Measurements from ENCODE around the gene IFT81.
"Not testable (repeated sequence)": the region's sequence is repeated elsewhere in the genome, so short reads cannot be mapped to it uniquely, and the experiment has no call there.

The IFT81 gene

DNA sequence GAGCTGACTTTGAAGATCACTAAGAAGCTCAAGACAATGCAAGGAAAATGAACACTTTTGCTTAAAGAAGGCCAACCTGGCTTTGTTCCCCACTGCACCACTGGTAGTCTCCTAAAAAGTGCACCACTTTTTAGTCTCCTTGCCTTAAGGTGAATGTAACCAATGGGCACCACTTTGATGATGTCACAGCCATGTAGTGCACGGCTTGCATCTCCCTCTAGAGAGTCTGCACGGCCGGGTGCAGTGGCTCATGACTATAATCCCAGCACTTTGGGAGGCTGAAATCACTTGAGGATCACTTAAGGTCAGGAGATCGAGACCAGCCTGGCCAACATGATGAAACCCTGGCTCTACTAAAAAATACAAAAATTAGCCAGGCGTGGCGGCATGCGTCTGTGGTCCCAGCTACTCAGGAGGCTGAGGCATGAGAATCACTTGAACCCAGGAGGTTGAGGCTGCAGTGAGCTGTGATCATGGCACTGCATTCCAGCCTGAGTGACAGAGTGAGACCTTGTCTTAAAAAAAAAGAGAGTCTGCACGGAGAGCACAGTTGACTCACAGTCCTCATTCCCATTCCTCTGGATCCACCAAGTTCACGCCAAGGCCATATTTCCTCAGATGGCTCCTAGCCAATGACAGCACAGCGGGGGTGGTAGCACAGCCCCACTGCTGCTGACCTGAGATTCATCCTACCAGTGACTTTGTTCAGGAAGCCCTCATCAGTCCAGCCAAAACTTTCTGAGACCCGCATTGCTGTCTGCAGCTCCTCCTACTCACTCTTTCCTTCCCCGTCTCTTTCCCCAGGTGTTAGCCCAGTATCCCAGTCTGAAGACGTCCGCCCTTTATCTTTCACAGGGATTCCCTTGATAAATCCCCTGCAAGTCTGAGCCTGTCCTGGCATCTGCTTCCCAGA lies 16.5 kb upstream of the IFT81 start:
- no peak for DNase-seq

DNA sequence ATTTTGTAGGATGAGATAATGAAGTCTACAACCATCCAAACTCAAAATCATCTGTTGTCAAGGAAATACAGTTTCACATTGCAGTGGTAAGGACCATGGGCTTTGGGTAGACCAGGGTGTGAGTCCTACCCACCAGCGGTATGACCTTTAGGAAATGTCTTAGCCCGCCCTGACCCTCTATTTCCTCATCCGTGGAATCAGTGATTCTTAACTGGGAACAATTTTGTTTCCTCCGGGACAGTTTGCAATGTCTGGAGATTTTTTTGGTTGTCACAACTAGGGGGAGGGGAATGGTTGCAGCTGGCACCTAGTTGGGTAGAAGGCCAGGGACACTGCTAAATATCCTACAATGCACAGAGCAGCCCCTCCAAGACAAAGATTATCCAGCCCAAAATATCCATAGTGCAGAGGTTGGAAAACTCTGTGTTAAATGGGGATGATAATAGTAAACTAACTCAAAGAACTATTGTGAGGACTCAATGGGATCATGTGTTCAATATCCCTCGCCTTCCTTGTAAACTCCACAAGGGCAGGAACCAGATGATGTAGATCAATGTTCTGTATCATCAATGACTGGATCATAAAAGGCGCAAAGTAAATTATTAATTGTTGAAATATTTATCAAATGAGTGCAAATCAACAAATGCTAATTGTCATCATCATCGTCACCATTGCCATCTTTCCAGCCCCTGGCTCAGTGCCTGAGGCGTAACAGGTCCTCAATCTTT lies 15.7 kb upstream of the IFT81 start:
- DNase-seq = no peak

DNA sequence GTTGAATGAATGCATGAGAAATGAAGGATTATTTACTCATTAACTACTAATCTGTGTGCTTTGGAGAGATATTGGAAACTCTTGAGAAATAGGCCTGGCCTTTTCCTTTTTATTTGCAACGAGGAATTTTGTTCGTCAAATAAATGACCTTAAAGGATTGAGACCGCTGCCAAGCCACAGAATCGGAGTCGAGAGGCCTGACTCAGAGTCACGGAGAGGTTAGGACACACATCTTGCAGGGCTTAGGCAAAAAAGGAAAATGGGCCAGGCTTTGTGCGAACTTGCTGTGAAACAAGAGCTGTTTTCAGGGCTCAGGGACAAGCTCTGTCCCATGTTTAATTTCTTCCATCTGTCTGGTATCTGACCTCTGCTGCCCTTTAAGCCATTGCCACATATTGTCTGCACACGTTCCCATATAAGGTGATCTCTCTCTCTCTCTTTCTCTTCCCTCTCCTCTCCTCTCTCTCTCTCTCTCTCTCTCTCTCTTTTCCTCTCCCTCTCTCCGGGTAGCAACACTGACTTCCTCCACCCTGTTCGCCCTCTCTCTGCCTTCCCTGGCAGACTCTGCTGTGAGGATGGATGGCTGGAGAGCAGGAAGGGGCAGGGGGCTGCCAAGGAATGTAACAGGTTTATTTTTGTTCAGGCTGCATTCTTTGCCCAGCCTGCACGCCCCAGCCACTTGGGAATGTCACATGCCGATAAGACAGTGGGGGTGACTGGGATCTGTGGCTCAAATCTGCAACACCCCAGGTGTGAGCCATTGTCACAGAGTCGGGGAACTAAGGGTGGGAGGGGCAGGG lies 14.9 kb upstream of the IFT81 start:
- peak; percentile 49 for DNase-seq

DNA sequence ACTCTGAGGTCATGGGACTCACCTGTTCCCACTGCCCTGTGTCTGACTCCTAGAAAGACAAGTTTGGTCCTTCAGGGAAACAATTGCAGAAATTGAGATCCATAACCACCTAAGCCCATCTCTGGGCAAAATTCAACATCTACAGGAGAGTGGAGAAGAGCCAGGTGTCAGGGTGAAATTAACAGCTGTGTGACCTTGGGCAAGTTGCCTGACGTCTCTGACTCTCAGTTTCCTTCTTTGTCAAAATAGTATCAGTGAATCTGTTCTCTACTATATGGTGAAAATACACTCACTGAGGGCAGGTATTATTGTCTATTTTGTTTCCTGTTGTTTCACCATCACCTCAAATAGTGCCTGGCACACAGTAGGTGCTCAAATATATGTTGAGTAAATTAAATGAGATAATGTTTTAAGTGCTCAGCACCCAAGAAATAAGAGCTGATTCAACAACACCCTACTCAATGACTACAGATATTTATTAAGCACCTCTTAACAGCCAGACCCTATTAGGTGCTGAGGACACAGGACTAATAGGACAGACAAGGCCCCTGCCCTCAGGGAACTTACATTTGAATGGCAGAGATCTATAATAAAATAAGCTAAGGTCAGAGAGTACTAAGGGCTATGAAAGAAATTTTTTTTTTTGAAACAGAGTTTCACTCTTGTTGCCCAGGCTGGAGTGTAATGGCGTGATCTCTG lies 14.2 kb upstream of the IFT81 start:
- DNase-seq = no peak

DNA sequence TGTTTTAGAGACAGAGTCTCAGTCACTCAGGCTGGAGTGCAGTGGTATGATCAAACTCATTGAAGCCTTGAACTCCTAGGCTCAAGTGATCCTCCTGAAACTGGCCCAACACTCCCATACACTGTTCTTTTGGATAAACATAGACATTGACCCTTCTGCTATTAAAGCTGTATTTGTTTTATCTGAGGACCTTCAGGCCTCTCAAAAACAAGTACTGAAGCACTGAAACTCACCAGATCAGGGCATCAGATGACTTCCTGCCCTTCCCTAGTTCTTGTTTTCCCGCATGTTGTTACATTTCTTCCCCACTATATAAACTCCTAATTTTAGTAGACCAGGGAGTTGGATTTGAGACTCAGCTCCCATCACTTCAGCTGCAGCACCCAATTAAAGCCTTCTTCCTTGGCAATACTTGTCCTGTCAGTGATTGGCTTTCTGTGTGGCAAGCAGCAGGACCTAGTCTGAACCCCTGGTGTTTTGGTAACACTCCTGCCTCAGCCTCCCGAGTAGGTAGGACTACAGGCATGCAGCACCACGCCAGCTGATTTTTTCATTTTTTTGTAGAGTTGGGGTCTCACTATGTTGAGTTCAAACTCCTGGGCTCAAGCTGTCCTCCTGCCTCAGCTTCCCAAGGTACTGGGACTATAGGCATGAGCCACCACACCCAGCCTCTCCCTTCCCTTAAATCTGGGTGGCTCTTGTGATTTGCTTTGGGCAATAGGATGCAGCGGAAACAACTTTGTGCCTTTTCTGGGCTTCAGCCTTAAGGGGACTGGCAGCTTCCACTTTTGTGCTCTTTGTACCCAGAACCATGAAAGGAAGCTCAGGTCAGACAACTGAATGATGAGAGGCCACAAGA lies 12.5 kb upstream of the IFT81 start:
- DNase-seq = no peak

DNA sequence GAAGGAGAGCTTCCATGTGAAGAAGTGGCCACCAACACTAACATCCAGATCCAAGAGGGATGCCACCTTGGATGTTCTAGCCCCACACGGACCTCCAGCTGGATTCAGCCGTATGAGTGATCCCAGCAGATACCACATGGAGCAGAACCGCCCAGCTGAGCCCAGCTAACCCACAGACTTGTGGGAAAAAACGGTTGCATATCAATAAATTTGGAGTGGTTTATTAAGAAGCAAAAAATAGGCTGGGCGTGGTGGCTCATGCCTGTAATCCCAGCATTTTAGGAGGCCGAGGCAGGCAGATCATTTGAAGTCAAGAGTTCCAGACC lies 11.9 kb upstream of the IFT81 start:
- no peak for DNase-seq

DNA sequence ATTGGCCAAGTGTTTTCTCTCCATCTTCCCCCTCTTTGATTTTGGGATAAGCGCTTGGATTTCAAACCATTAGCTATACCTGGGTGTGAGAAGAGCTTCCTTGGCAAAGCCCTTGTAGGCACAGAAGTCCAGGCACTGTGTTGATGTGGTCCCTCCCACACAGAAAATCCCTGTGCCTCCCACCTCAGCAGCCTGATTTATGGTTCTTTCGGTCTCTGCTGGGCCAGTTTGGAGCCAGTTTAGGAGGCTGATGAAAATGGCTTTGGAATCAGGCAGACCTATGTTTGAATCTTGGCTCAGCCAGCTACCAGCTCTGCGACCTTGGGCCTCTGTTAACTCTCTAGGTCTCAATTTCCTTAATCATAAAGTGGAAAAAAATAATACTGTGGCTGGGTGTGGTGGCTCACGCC lies 9.6 kb upstream of the IFT81 start:
- DNase-seq = no peak

DNA sequence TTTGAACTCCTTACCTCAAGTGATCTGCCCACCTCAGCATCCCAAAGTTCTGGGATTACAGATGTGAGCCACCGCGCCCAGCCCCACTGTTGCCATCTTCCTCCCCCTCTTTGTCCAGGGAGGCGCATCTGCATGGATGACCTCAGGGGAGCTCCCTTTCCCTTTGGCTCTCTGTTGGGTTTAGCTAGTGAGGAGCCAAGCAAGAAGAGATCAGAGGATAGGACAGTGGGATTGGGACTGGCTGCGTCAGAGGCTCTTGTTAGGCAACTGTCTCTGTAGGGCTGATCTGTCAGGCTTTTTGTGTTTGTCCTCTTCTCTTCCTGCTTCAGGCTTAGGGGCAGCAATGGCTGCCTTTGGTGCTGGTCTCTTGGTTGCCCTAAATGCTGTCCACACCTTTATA lies 8.5 kb upstream of the IFT81 start:
- no peak for DNase-seq

DNA sequence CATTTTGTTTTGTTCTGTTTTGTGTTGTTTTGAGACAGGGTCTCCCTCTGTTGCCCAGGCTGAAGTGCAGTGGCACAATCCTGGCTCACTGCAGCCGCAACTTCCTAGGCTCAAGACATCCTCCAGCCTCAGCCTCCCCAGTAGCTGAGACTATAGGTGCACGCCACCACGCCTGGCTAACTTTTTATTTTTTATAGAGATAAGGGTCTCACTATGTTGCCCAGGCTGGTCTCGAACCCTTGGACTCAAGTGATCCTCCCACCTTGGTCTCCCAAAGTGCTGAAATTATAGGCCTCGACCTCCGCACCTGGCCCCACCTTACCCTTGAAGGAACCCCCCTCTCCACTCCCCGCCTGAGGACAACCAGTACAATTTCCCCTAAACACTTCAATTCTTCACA lies 7.5 kb upstream of the IFT81 start:
- DNase-seq = no peak

DNA sequence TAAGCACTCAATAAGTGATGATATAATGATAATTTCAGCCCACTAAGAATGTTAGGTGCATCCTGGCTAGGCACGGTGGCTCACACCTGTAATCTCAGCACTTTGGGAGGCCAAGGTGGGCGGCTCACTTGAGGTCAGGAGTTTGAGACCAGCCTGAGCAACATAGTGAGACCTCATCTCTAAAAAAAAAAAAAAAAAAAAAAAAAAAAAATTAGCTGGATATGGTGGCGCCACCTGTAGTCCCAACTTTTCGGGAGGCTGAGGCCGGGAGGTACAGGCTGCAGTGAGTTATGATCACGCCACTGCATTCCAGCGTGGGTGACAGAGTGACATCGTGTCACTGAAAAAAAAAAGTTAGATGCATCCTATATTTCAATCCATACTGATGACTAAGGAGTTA lies 6.9 kb upstream of the IFT81 start:
- DNase-seq = not testable (repeated sequence)

DNA sequence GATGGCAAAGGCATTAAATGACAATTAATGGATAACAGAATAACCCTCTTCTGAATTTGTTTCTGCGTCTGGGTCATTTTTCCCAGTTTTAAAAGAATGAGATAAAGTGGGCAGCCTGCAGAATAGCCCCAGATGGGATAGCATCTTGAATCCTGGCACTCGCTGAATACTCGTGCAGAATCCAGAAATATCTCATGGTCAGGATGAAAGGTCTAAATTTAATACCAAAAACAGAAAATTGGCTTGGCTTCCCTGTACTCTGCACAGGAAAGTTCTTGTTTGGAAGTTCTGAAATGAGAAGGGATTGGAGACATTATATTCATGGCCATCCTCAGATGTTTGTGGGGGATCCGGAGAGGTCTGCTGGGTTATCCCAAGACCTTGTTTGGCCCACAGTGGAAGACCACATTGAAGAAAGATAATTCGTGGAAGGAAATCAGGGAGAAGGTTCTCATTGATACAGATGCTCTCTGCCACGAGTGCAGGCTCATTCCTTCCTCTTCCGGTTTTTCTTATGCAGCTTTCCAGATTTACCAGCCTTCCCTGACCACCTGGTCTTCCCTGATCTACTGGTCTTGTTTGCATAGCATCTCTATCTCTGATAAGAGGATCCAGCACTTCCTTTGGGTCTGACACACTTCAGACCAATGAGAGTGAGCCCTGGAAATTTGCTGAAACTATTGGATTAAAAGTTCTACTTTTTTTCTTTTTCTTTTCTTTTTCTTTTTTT lies 6.0 kb upstream of the IFT81 start:
- no peak for DNase-seq

DNA sequence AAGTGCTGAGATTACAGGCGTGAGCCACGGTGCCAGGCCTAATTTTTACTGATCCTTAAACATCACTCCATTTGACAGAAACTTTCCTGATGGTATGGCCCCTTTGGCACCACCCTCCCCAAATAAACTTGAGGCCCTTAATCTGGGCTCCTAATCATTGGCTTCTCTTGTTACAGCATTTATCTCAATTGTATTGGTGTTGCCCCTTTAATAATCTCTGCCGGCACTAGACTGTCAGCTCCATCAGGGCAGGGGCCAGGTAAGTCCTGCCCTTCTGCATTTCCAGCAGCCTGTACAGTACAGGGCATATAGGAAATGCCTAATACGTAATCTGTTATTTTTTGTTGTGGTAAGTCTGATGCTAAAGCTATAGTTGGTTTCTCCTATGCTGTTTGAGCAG lies 1.2 kb upstream of the IFT81 start:
- no peak for DNase-seq

DNA sequence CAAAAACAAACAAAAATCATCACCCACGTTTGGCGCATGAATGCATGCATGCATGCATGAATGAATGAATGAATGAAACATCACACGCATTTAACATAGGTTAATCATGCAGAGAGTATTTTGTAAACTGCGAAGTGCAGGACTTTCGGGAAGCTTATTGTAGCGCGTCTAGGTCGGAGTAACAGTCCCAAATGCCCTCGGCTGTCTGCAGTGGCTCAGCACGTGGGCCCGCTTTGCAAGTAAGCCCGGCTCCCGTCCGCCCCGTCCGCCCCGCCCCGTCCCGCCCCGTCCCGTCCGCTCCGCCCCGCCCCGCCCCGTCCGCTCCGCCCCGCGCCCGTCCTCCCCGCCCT lies 263 bp upstream of the IFT81 start:
- peak; percentile 36 for DNase-seq

DNA sequence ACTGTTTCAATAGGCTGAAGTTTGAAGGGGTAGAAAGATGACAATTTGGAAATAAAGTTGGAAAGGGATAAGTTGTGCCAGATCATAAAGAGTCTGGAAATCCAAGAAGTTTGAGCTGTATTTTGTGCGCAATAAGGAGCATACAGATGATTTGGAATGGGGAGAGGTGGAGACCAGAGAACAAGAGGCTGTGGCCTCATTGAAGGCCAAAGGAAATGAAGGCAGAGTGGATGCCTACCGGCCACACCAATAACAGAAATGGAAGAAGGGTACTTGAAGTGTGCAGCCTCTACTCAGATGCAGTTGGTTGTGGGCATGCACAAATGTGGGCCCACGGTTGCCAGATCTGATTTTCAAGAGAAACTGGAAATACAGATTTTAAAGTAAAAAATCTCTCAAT lies 2.4 kb downstream of the IFT81 start:
- no peak for DNase-seq

DNA sequence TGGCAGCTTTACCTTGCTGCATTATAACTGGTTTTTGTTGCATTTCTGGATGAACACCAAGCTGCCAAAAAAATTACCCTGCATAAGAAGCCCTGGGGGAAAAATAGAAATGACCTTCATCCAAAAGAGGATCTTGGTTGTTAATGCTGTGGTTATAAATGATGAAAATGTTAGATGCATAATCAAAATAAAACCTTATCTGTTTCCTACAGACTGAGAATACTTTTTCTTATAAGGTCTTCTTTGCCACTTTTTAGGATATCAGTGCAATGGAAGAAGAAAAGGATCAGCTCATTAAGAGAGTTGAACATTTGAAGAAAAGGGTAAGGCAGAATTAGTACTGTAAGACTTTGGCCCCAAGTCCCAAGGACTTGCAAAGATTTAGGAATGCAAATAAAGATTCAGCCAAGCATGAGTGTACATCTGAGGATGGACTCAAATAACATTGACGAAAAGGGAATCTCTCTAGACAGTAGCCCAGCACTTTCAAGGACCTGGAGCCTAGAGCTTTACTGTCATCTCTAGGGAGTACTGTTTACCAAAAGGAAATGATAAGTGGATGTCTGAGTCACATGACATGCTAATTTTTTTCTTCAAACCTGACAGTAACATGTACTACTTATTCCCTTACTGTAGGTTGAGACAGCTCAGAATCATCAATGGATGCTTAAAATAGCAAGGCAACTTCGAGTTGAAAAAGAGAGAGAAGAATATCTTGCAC lies 10.7 kb downstream of the IFT81 start:
- DNase-seq = no peak

DNA sequence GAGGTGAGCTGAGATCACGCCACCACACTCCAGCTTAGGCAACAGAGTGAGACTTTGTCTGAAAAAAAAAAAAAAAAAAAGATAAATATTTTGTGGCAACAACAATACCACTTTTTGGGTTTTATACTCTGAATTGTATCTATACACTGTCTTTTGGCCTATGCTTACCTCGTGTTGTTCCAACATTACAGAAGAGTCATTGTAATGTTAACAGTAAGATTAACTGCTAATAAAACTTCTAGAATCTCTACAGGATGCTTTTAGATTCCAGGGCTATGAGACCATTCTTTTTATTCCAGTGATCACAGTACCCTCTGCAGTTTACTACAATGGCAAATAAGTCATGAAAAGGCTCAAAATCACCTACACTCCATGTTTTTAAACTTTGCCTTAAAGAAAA lies 11.6 kb downstream of the IFT81 start:
- no peak for DNase-seq

DNA sequence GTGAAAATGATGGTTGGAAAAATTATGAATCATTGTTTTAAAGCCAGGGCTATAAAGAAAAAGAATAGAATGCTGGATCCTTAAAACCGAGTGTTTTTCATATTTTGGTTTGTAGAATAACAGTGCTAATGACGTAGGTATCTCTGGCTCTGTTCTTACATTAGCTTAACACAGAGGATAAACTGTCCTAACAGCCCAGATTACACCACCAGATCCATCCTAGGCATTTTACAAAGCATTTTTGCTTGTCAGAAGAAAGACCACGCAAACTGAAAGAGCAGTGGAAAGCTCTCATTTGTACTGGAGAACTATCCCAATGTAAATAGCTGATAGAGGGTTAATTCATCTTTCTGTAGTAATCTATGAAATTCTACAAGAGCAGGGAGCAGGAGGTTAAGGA lies 13.6 kb downstream of the IFT81 start:
- DNase-seq = no peak

DNA sequence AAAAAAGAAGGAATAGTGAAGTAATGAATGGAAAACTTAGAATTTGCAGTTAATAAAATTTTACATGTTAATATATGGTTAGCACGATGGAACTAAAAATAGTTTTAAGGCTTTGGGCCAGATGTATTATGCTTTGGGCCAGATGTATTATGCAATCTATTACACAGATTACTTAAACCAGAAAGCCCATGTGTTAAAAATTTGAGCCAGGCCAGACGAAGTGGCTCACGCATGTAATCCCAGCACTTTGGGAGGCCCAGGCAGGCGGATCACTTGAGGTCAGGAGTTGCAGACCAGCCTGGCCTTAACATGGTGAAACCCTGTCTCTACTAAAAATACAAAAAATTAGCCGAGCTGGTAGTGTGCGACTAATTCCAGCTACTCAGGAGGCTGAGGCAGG lies 17.2 kb downstream of the IFT81 start:
- no peak for DNase-seq

DNA sequence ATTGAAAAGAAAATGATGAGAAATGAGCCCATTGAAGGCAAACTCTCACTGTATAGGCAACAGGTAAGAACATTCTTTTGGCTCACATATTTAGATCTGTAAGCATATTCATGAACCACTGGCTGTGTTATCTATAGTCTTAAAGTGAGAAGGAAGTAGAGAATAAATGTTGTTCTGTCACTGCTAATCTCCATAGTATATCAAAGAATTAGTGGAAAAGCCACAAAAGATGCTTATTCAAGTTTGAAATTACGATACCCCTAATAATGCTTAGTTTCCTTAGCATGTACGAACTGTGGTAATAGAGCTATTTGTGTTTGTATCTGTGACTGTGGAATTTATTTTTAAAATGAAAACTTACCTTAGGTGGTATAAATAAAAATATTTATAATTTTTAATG lies 22.8 kb downstream of the IFT81 start:
- DNase-seq = no peak

DNA sequence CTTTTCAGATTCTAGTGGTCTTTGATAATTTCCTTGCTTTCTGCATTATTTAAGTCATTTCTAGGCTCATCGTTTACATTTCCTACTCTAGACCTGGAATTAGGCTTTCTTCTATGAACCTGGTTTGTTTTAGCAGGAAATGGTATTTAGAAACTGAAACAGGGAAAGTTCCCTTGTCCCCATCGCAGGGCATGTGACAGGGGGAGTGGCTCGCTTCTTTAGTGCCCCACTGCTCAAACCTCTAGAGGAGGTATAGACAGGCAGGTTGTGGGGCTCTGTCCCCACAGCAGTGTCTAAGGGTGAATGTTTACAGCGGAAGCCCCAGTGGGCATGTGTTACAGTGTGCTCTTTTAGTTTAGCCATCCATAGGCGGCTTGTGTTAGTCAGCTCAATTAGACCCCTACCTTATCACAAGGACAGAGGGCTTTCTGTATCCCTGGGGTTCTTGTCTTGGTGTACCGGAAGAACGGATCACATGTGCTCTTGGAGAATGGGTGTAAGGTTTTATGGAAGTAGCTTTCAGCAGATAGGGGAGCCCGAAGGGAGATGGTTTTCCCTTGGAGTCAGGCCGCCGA lies 25.0 kb downstream of the IFT81 start:
- DNase-seq = no peak

Measured in right kidney (tissue), 1 donor.